ENCODE results near the gene BNIP3. TPM values are rescaled to one million over a fixed set of nuclear protein-coding genes. Genes with fewer than 3 reads are reported as not detected.
A peak's percentile ranks its signal among the peaks of the same experiment; 100 is the strongest.

BNIP3 gene
- total RNA-seq, 6 donors from 2014 or later: 34.6 to 114 (median 51.9) TPM

GRCh38 chr10:132023092-132023811, 41.5 kb upstream of the BNIP3 start:
- H3K9me3 ChIP-seq: no peaks in the 10 kb centered on the region
- DNase-seq: peak; percentile 76 to 96
- H3K36me3 ChIP-seq: no peaks in the 10 kb centered on the region
- 14 to 23% methylated on average over 23 to 36 of the region's 36 CpGs for WGBS, 2 donors
- peak; percentile 81 to 95 for ATAC-seq (ENCODE audit: low FRiP score in 2 of 2)
- H3K4me3 ChIP-seq: peak overlapping the region in 3 of 4 donors; percentile 13 to 42 (median 35)
- no peak overlapping the region for H3K27ac ChIP-seq
- peaks cover 0 to 4% (median 0%) of the 10 kb centered on the region in 4 donors for H3K27me3 ChIP-seq
- no peak for TF ChIP-seq POLR2A (IDR thresholded peaks at IDR 0.05)
- TF ChIP-seq POLR2AphosphoS5 (IDR thresholded peaks at IDR 0.05): peak in 1 of 2 donors; percentile 30
- peak; percentile 83 to 93 (median 88) for TF ChIP-seq CTCF (IDR thresholded peaks at IDR 0.05)
- TF ChIP-seq EP300 (IDR thresholded peaks at IDR 0.05): no peak
- H3K4me1 ChIP-seq: peaks cover 7 to 14% (median 10%) of the 10 kb centered on the region in 4 donors

GRCh38 chr10:132022241-132022640, 40.5 kb upstream of the BNIP3 start:
- Histone ChIP-seq H3K27ac (no peak overlapping the region), H3K4me1 (peaks cover 7 to 14% (median 10%) of the 10 kb centered on the region in 4 donors), H3K36me3 (no peaks in the 10 kb centered on the region), H3K4me3 (no peak overlapping the region), H3K9me3 (no peaks in the 10 kb centered on the region), H3K27me3 (peaks cover 0 to 4% (median 0%) of the 10 kb centered on the region in 4 donors)
- ATAC-seq (ENCODE audit: low FRiP score in 2 of 2) (no peak), DNase-seq (peak in 1 of 2 donors; percentile 69)
- TF ChIP-seq CTCF (IDR thresholded peaks at IDR 0.05): no peak
- TF ChIP-seq POLR2AphosphoS5 (IDR thresholded peaks at IDR 0.05): no peak
- TF ChIP-seq POLR2A (IDR thresholded peaks at IDR 0.05): no peak
- no peak for TF ChIP-seq EP300 (IDR thresholded peaks at IDR 0.05)
- 86 to 87% methylated on average over 14 to 18 of the region's 18 CpGs for WGBS, 2 donors

GRCh38 chr10:132021504-132022143, 39.9 kb upstream of the BNIP3 start:
- H3K4me3 ChIP-seq: no peak overlapping the region
- DNase-seq (no peak), ATAC-seq (ENCODE audit: low FRiP score in 2 of 2) (no peak)
- H3K27me3 ChIP-seq: peaks cover 0 to 4% (median 0%) of the 10 kb centered on the region in 4 donors
- 79 to 93% methylated on average over 8 to 16 of the region's 16 CpGs for WGBS, 2 donors
- H3K36me3 ChIP-seq: no peaks in the 10 kb centered on the region
- H3K27ac ChIP-seq: no peak overlapping the region
- TF ChIP-seq CTCF (IDR thresholded peaks at IDR 0.05) (no peak), POLR2AphosphoS5 (IDR thresholded peaks at IDR 0.05) (no peak)
- no peaks in the 10 kb centered on the region for H3K9me3 ChIP-seq
- peaks cover 7 to 14% (median 10%) of the 10 kb centered on the region in 4 donors for H3K4me1 ChIP-seq

- DNase-seq: no peak
- Histone ChIP-seq H3K36me3 (no peaks in the 10 kb centered on the region), H3K27me3 (peaks cover 0 to 4% (median 0%) of the 10 kb centered on the region in 4 donors), H3K9me3 (no peaks in the 10 kb centered on the region), H3K4me3 (no peak overlapping the region), H3K27ac (no peak overlapping the region), H3K4me1 (peaks cover 7 to 14% (median 10%) of the 10 kb centered on the region in 4 donors)
- TF ChIP-seq POLR2AphosphoS5 (IDR thresholded peaks at IDR 0.05): no peak
- no peak for TF ChIP-seq POLR2A (IDR thresholded peaks at IDR 0.05)
- TF ChIP-seq CTCF (IDR thresholded peaks at IDR 0.05): no peak
- no peak for TF ChIP-seq EP300 (IDR thresholded peaks at IDR 0.05)
- WGBS, 2 donors: 92 to 93% methylated on average over 24 of the region's 24 CpGs
- no peak for ATAC-seq (ENCODE audit: low FRiP score in 2 of 2)
Observed at GRCh38 chr10:132021046-132021445, 39.3 kb upstream of the BNIP3 start.

Measured in upper lobe of left lung (tissue), 6 donors.